OCI-LY7 (cell line): Measurements from ENCODE around the gene SLC11A2. TPM values are rescaled to one million over a fixed set of nuclear protein-coding genes. Genes with fewer than 3 reads are reported as not detected.

ENCODE experiments used
- BruUV-seq: library from RNA; stranded (reverse); fragments of 400-500 nt; replicated peaks from 2 replicates; lab custom pipeline; 2021; lab: Mats Ljungman, UMichigan
- CTCF ChIA-PET: fragments of 300-600 bp; sonication (Branson Sonifier 250); formaldehyde crosslinking; loops from one replicate; lab custom pipeline; 2022; ENCODE audit warnings: antibody characterized with exemption; ENCODE audit not compliant: unreplicated experiment; lab: Charles Lee
- POLR2A ChIA-PET: fragments of 300-600 bp; sonication (Branson Sonifier 250); formaldehyde crosslinking; loops from one replicate; lab custom pipeline; 2022; ENCODE audit warnings: antibody characterized with exemption; lab: Charles Lee
- DNase-seq: peaks from one replicate; pipeline ENCODE4 v3.0.0-alpha.2; 2015; ENCODE audit warnings: low spot score
- H2AFZ ChIP-seq: fragments of 200-600 bp; sonication (generic), shearing (Covaris generic); 2 replicates; pipeline ENCODE4 v1.6.1; 2014; ENCODE audit warnings: mild to moderate bottlenecking, antibody characterized with exemption, low read length, moderate library complexity
- H3K27ac ChIP-seq: fragments of 200-600 bp; sonication (generic); 2 replicates; pipeline ENCODE4 v1.5.1; 2014; ENCODE audit warnings: mixed run types, low read depth, mild to moderate bottlenecking, moderate library complexity, low read length, inconsistent platforms; ENCODE audit not compliant: poor library complexity, severe bottlenecking
- H3K36me3 ChIP-seq: fragments of 200-600 bp; sonication (generic); 2 replicates; pipeline ENCODE4 v1.6.1; 2014; ENCODE audit warnings: mild to moderate bottlenecking, antibody characterized with exemption, low read length, moderate library complexity, mixed read lengths; ENCODE audit not compliant: insufficient read depth
- H3K4me1 ChIP-seq: fragments of 200-600 bp; sonication (generic); 2 replicates; pipeline ENCODE4 v1.5.1; 2014; ENCODE audit warnings: mild to moderate bottlenecking, low read length; ENCODE audit not compliant: insufficient read depth, poor library complexity, severe bottlenecking
- H3K4me2 ChIP-seq: fragments of 200-600 bp; sonication (generic); 2 replicates; pipeline ENCODE4 v1.6.1; 2014; ENCODE audit warnings: mild to moderate bottlenecking, low read length
- H3K4me3 ChIP-seq: fragments of 200-600 bp; sonication (generic); 2 replicates; pipeline ENCODE4 v1.5.1; 2014; ENCODE audit warnings: mild to moderate bottlenecking, low read depth, low read length; ENCODE audit not compliant: poor library complexity, severe bottlenecking
- H3K79me2 ChIP-seq: fragments of 200-600 bp; sonication (generic); 2 replicates; pipeline ENCODE4 v1.6.1; 2016; ENCODE audit warnings: low read depth, mild to moderate bottlenecking, low read length, moderate library complexity, mixed read lengths; ENCODE audit not compliant: insufficient read depth
- H3K9me2 ChIP-seq: fragments of 200-600 bp; sonication (generic); 2 replicates; pipeline ENCODE4 v1.6.1; 2016; ENCODE audit warnings: mild to moderate bottlenecking, low read length, mixed read lengths; ENCODE audit not compliant: insufficient read depth
- H3K9me3 ChIP-seq: fragments of 200-600 bp; sonication (generic); 2 replicates; pipeline ENCODE4 v1.6.1; 2014; ENCODE audit warnings: mild to moderate bottlenecking, mixed run types, low read length, mixed read lengths
- H4K20me1 ChIP-seq: fragments of 200-600 bp; sonication (generic); 2 replicates; pipeline ENCODE4 v1.6.1; 2014; ENCODE audit warnings: mild to moderate bottlenecking, antibody characterized with exemption, low read length, moderate library complexity, mixed read lengths; ENCODE audit not compliant: insufficient read depth
- CTCF ChIP-seq: fragments of 200-600 bp; sonication (generic); conservative IDR thresholded peaks from 2 replicates; pipeline ENCODE4 v1.5.1; 2014; ENCODE audit warnings: mild to moderate bottlenecking, antibody characterized with exemption, low read length, moderate library complexity, mixed read lengths
- EZH2phosphoT487 ChIP-seq: fragments of 200-600 bp; sonication (generic); IDR thresholded peaks from 2 replicates; pipeline ENCODE4 v1.6.1; 2018; ENCODE audit warnings: low read depth, borderline replicate concordance, mild to moderate bottlenecking, mixed run types, antibody characterized with exemption, low read length, moderate library complexity, mixed read lengths
- intact Hi-C: fragments of 100-400 bp; cut with micrococcal nuclease; formaldehyde crosslinking; loops from one replicate; pipeline ENCODE4 v1.10.0; 2022; ENCODE audit not compliant: unreplicated experiment
- total RNA-seq, 2 experiments: library from RNA; depleted of rRNA in 1 of 2; stranded (reverse); fragments of >200 nt in 1 of 2; shearing (Covaris generic) in 1 of 2; gene quantifications; 2 replicates each; pipeline ENCODE4 v1.2.3, GENCODE V29; 2014 to 2022

Gene SLC11A2
- total RNA-seq, 2 experiments from 2014 or later, result 35.0 to 43.6 TPM

GRCh38 chr12:51047655-51048540, 21.7 kb upstream of the SLC11A2 start, which contains the start of gene LETMD1:
LETMD1 (plus strand) TSS chr12:51048327; CDS start chr12:51048357, 30 bp downstream.
- H3K79me2 ChIP-seq, result peaks cover 20% of the 10 kb centered on the region
- H4K20me1 ChIP-seq, result no peaks in the 10 kb centered on the region
- H3K36me3 ChIP-seq, result peaks cover 25% of the 10 kb centered on the region
- no peaks in the 10 kb centered on the region for H3K9me2 ChIP-seq
- H3K4me1 ChIP-seq, result peaks cover 17% of the 10 kb centered on the region
- H3K4me2 ChIP-seq, result peak within 1 kb of the TSS; percentile 95
- ChIA-PET POLR2A (interaction anchor here (0.5 to 1.4 kb wide), 9 partner anchors 9 to 303 kb away, joined by 3 to 7 read pairs (median 4); partner anchors contain the start of genes CSRNP2 and SLC11A2), CTCF (no interaction called here)
- peak within 1 kb of the TSS; percentile 83 for H3K4me3 ChIP-seq
- TF ChIP-seq CTCF (peak; percentile 96), EZH2phosphoT487 (no peak)
- TSS peak; percentile 96 for BruUV-seq
- DNase-seq, result peak; percentile 98
- H3K27ac ChIP-seq, result peak within 1 kb of the TSS; percentile 64
- H3K9me3 ChIP-seq, result no peaks in the 10 kb centered on the region
- H2AFZ ChIP-seq, result peak within 1 kb of the TSS; percentile 63
- intact Hi-C loops, result loop anchor here (1.0 to 5.0 kb wide), 6 partner anchors 35 to 293 kb away; partner anchors contain the start of genes CSRNP2, DAZAP2 and POU6F1

- CTCF ChIA-PET, result interaction anchor here (0.6 kb wide), 1 partner anchor 393 kb away, joined by 3 read pairs; no protein-coding TSS in a partner anchor
- Histone ChIP-seq H3K4me1 (no peaks in the 10 kb centered on the region), H3K36me3 (no peaks in the 10 kb centered on the region), H3K79me2 (no peaks in the 10 kb centered on the region), H3K4me2 (no peak overlapping the region), H3K9me3 (no peaks in the 10 kb centered on the region), H4K20me1 (no peaks in the 10 kb centered on the region), H3K27ac (no peak overlapping the region), H2AFZ (no peak overlapping the region), H3K9me2 (no peaks in the 10 kb centered on the region), H3K4me3 (no peak overlapping the region)
- no peak for TF ChIP-seq EZH2phosphoT487
- TF ChIP-seq CTCF, result no peak
- POLR2A ChIA-PET, result interaction anchor here (0.6 to 1.4 kb wide), 3 partner anchors 9 to 23 kb away, joined by 3 to 5 read pairs (median 5); partner anchors contain the start of gene SLC11A2
- no TSS peak for BruUV-seq
- no peak for DNase-seq
- intact Hi-C loops, result no loop called here
Measured at GRCh38 chr12:51036279-51036678, 10.1 kb upstream of the SLC11A2 start.
